Kidney (tissue), 2 donors: Measurements from ENCODE around the gene TMEM186. TPM values are rescaled to one million over a fixed set of nuclear protein-coding genes. Genes with fewer than 3 reads are reported as not detected.

ENCODE experiments used
- polyA plus RNA-seq: library from polyadenylated mRNA; stranded (reverse); fragments of 350-450 nt; fragmentation: Illumina TruSeq; extraction: RNeasy Lipid Tissue Mini Kit (QIAGEN cat#74804); gene quantifications from one replicate; pipeline ENCODE4 v1.2.3, GENCODE V29; 2014; ENCODE audit warnings: low read depth, low replicate concordance; ENCODE audit not compliant: insufficient read depth
- total RNA-seq: library from RNA; stranded (reverse); fragmentation: NEBNext Ultra II Directional; extraction: Animal tissue kit (Norgen Biotek cat#: 25700); gene quantifications from one replicate; pipeline ENCODE4 v1.2.1, GENCODE V29; 2021
- donor health status: DM: yes; HTN: yes; CAD: no.

The TMEM186 gene
- total and polyA plus RNA-seq, 2 donors from 2014 or later: 11.0 to 20.2 TPM

Other genes with a start within 250 kb of the TMEM186 start
- gene TMEM114, start 207.1 kb downstream of the TMEM186 start, total RNA-seq: not detected
- gene TMEM114, start 207.1 kb downstream of the TMEM186 start, polyA plus RNA-seq: not detected
- gene METTL22, start 175.9 kb downstream of the TMEM186 start, total RNA-seq: 26.2 TPM
- gene METTL22, start 175.9 kb downstream of the TMEM186 start, polyA plus RNA-seq: 12.0 TPM
- gene ABAT, start 123.0 kb downstream of the TMEM186 start, total RNA-seq: 9.6 TPM
- gene ABAT, start 123.0 kb downstream of the TMEM186 start, polyA plus RNA-seq: 34.0 TPM
- gene PMM2, start 200 bp upstream of the TMEM186 start, total RNA-seq: 39.5 TPM
- gene PMM2, start 200 bp upstream of the TMEM186 start, polyA plus RNA-seq: 21.5 TPM
- 134 TPM for gene CARHSP1, start 71.4 kb upstream of the TMEM186 start, total RNA-seq
- 130 TPM for gene CARHSP1, start 71.4 kb upstream of the TMEM186 start, polyA plus RNA-seq
- gene LITAFD, start 84.7 kb upstream of the TMEM186 start, total RNA-seq: not detected
- not detected for gene LITAFD, start 84.7 kb upstream of the TMEM186 start, polyA plus RNA-seq
- gene USP7, start 166.3 kb upstream of the TMEM186 start, total RNA-seq: 92.0 TPM
- 26.7 TPM for gene USP7, start 166.3 kb upstream of the TMEM186 start, polyA plus RNA-seq